ENCODE measurements around the gene BMP3. TPM values are rescaled to one million over a fixed set of nuclear protein-coding genes. Genes with fewer than 3 reads are reported as not detected.
"Not testable (repeated sequence)": the region's sequence is repeated elsewhere in the genome, so short reads cannot be mapped to it uniquely, and the experiment has no call there.

Gene BMP3, protein sequence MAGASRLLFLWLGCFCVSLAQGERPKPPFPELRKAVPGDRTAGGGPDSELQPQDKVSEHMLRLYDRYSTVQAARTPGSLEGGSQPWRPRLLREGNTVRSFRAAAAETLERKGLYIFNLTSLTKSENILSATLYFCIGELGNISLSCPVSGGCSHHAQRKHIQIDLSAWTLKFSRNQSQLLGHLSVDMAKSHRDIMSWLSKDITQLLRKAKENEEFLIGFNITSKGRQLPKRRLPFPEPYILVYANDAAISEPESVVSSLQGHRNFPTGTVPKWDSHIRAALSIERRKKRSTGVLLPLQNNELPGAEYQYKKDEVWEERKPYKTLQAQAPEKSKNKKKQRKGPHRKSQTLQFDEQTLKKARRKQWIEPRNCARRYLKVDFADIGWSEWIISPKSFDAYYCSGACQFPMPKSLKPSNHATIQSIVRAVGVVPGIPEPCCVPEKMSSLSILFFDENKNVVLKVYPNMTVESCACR
- not detected for total RNA-seq

DNA sequence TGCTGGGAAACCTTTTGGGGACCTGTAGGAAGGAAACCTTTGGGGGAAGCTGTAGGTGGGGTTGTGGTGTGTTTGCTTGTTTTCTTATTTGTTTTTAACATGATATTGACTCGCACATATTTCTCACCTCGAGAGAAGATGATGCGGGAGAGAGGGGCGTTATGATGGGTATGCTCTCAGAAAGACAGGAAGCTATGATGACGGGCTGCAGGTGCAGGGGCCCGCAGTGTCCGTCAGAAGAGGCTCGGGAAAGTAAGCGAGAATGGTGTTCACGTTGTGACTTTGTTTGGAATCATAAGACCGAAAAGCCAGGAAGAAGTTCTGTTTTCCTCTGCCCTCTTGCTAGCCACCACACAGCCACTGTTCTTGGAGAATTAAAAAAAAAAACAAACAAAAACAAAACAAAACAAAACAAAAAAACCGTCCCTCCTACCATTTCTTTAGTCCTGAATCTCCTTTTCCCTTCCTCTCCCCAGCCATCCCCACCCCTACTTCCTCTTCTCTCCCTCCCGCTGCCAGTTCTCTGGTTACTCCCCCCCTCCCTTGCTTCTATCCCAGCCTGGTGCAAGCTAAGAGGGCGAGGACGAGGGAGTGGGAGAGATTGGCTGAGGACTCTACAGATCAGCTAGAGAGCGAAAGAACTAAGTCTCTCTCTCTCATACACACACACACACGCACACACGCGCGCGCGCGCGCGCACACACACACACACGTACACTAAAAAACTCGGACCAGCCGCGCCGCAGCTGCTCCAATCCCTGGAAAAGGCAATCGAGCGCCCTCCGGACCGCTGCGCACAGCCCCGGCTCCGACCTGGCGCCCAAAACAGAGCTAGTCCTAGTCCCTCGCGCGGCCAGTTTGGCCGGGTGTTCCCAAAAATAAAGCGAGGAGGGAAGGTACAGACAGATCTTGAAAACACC, at the start of gene BMP3:
Gene BMP3, plus strand, starts transcription at position 648 of the 920 bp plus-strand sequence. CDS start 577 bp downstream, outside the sequence.
- Mint-ChIP-seq H3K36me3 (no peaks in the 10 kb centered on the region), H3K27me3 (peaks cover 59% of the 10 kb centered on the region), H3K4me3 (peak within 1 kb of the TSS; percentile 67), H3K4me1 (ENCODE audit: low read depth) (peaks cover 12% of the 10 kb centered on the region), H3K9me3 (no peaks in the 10 kb centered on the region), H3K27ac (no peak within 1 kb of the TSS)
- intact Hi-C loops (cut with micrococcal nuclease): no loop called here
- ChIA-PET CTCF (interaction anchor here (0.8 to 3.1 kb wide), 2 partner anchors 10 to 39 kb away, joined by 3 to 18 read pairs; no protein-coding TSS in a partner anchor), POLR2A (no interaction called here)
- DNase-seq: no peak

DNA sequence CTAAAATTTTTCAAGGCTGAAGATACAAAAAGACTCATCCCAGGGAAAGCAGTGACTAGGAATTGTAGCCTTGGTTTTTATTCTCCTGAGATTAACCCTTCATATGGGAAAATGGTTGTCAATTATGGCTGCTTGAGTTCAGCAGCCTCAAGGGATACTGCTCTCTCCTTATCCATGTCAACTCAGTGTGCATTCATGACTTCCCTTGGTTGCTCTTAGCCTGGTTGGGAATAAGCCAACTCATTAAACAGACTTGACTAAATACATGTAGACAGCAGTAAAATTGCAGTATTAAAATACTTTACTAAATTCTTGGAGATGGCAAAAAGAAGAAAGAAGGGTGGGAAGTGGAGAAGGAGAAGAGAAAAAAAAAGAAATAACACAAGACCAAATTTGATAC, 44.5 kb upstream of the BMP3 start:
- peaks cover 8% of the 10 kb centered on the region for H3K27me3 Mint-ChIP-seq
- H3K36me3 Mint-ChIP-seq: no peaks in the 10 kb centered on the region
- no peaks in the 10 kb centered on the region for H3K9me3 Mint-ChIP-seq
- H3K4me1 Mint-ChIP-seq (ENCODE audit: low read depth): peaks cover 2% of the 10 kb centered on the region
- DNase-seq: no peak
- H3K27ac Mint-ChIP-seq: no peak overlapping the region
- intact Hi-C loops (cut with micrococcal nuclease): no loop called here
- ChIA-PET POLR2A (no interaction called here), CTCF (interaction anchor here (2.4 kb wide), 1 partner anchor 10 kb away, joined by 7 read pairs; no protein-coding TSS in a partner anchor)
- no peak overlapping the region for H3K4me3 Mint-ChIP-seq

- Mint-ChIP-seq H3K4me1 (ENCODE audit: low read depth) (peaks cover 2% of the 10 kb centered on the region), H3K27me3 (peaks cover 3% of the 10 kb centered on the region), H3K4me3 (no peak overlapping the region), H3K36me3 (no peaks in the 10 kb centered on the region), H3K9me3 (no peaks in the 10 kb centered on the region), H3K27ac (no peak overlapping the region)
- ChIA-PET CTCF (interaction anchor here (0.6 to 4.8 kb wide), 17 partner anchors 10 to 774 kb away, joined by 3 to 64 read pairs (median 4); no protein-coding TSS in a partner anchor), POLR2A (no interaction called here)
- intact Hi-C loops (cut with micrococcal nuclease): loop anchor here (1.0 kb wide), 2 partner anchors 624 to 628 kb away; no protein-coding TSS in a partner anchor
- DNase-seq: no peak
These were observed 40.5 kb upstream of the BMP3 start for GRCh38 chr4:80989921-80990544.

DNA sequence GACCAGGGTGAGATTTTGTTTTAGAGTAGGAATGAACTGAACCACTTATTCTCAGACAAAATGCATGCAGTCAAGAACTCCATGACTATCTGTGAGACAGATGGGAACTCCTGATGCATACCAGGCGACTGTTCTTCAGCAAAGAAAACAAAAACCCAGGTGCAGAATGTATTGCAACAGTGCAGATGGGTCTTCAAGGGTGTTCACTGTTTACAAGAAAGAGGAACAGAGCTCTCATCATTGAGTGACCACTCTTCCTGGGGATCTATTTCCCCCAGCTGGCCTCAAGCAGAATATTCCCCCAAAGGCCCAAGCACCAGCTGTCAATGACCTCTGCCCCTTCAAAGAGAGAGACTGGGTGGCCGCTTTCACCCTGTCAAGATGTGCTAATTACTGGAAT, 39.7 kb upstream of the BMP3 start:
- H3K4me1 Mint-ChIP-seq (ENCODE audit: low read depth): peaks cover 2% of the 10 kb centered on the region
- H3K36me3 Mint-ChIP-seq: no peaks in the 10 kb centered on the region
- H3K27me3 Mint-ChIP-seq: peaks cover 3% of the 10 kb centered on the region
- ChIA-PET POLR2A (no interaction called here), CTCF (interaction anchor here (0.8 to 4.8 kb wide), 12 partner anchors 10 to 633 kb away, joined by 3 to 64 read pairs (median 4); no protein-coding TSS in a partner anchor)
- no peak overlapping the region for H3K27ac Mint-ChIP-seq
- H3K9me3 Mint-ChIP-seq: no peaks in the 10 kb centered on the region
- DNase-seq: no peak
- intact Hi-C loops (cut with micrococcal nuclease): loop anchor here (1.0 kb wide), 2 partner anchors 625 to 629 kb away; no protein-coding TSS in a partner anchor
- H3K4me3 Mint-ChIP-seq: no peak overlapping the region

DNA sequence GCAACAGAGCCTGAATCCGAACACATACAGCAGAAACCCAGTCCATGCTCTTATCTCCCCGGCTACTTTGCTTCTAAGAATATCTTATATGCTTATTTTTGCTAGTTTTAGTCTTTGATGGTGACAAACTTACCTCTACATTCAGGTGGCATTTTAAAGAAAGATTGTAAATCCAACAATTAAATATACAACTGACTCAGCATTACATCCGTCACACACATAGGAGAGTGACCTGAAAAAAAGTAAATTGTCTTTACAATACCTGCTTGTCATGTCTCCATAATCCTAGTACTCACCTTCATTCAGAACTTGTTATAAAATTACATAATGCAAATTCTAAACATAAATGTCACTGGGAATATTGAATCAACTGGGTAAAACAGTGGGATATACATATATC, 30.6 kb upstream of the BMP3 start:
- intact Hi-C loops (cut with micrococcal nuclease): no loop called here

DNA sequence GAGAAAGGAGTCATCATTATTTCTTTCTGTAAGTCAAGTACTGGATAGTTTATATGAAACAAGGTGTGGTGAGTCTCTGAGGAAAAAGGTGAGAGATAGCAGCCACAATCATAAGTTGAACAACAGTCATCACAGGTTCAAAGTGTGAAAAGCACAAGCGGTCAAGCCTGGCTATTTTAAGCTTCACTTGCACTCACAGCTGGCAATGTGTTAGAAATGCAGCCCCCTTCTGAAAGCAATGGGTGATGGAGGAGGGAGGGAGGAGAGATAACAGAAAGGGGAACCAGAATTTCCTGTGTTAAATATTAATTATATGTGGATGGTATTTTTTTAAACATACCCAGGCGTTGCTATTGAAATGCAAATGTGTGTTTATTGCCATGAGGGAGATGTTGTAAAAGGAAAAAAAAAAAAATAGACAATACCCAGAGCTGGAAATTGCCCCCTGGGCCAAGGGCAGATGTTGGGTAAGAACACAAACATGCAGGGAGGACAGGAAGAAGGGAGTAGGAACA, 26.9 kb upstream of the BMP3 start:
- ChIA-PET CTCF (no interaction called here), POLR2A (no interaction called here)
- H3K4me1 Mint-ChIP-seq (ENCODE audit: low read depth): no peaks in the 10 kb centered on the region
- no peak overlapping the region for H3K27ac Mint-ChIP-seq
- DNase-seq: no peak
- H3K4me3 Mint-ChIP-seq: no peak overlapping the region
- intact Hi-C loops (cut with micrococcal nuclease): no loop called here
- no peaks in the 10 kb centered on the region for H3K36me3 Mint-ChIP-seq
- H3K27me3 Mint-ChIP-seq: no peaks in the 10 kb centered on the region
- H3K9me3 Mint-ChIP-seq: no peaks in the 10 kb centered on the region

More for the DNA sequence above, 30.6 kb upstream of the BMP3 start:
- Mint-ChIP-seq H3K4me3 (no peak overlapping the region), H3K9me3 (no peaks in the 10 kb centered on the region), H3K36me3 (no peaks in the 10 kb centered on the region), H3K27ac (no peak overlapping the region), H3K27me3 (no peaks in the 10 kb centered on the region), H3K4me1 (ENCODE audit: low read depth) (no peaks in the 10 kb centered on the region)
- ChIA-PET POLR2A (no interaction called here), CTCF (interaction anchor here (2.9 kb wide), 1 partner anchor 9 kb away, joined by 16 read pairs; no protein-coding TSS in a partner anchor)
- no peak for DNase-seq

GRCh38 chr4:81007417-81007816, 23.1 kb upstream of the BMP3 start:
- CTCF ChIA-PET: no interaction called here
- Mint-ChIP-seq H3K4me1 (ENCODE audit: low read depth) (no peaks in the 10 kb centered on the region), H3K27ac (no peak overlapping the region), H3K9me3 (no peaks in the 10 kb centered on the region), H3K36me3 (no peaks in the 10 kb centered on the region), H3K27me3 (no peaks in the 10 kb centered on the region), H3K4me3 (no peak overlapping the region)
- intact Hi-C loops (cut with micrococcal nuclease): no loop called here
- DNase-seq: no peak
- POLR2A ChIA-PET: no interaction called here

DNA sequence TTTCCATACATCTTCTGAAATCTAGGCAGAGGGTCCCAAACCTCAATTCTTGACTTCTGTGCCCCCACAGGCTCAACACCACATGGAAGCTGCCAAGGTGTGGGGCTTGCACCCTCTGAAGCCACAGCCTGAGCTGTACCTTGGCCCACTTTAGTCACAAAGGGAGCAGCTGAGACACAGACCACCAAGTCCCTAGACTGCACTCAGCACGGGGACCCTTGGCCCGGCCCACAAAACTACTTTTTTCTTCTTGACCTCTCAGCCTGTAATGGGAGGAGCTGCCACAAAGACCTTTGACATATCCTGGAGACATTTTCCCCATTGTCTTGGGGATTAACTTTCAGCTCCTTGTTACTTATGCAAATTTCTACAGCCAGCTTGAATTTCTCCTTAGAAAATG, 13.9 kb upstream of the BMP3 start:
- H3K4me3 Mint-ChIP-seq; CTCF ChIA-PET; H3K27me3 Mint-ChIP-seq; intact Hi-C loops (cut with micrococcal nuclease); H3K4me1 Mint-ChIP-seq (ENCODE audit: low read depth); H3K36me3 Mint-ChIP-seq; H3K27ac Mint-ChIP-seq; DNase-seq; H3K9me3 Mint-ChIP-seq; POLR2A ChIA-PET: not testable (repeated sequence)

- Mint-ChIP-seq H3K9me3 (no peaks in the 10 kb centered on the region), H3K36me3 (no peaks in the 10 kb centered on the region), H3K27ac (no peak overlapping the region), H3K4me3 (no peak overlapping the region), H3K27me3 (peaks cover 5% of the 10 kb centered on the region), H3K4me1 (ENCODE audit: low read depth) (no peaks in the 10 kb centered on the region)
- no peak for DNase-seq
- CTCF ChIA-PET: interaction anchor here (0.9 kb wide), 1 partner anchor 29 kb away, joined by 4 read pairs; no protein-coding TSS in a partner anchor
- POLR2A ChIA-PET: no interaction called here
- intact Hi-C loops (cut with micrococcal nuclease): no loop called here
These were observed 11.5 kb upstream of the BMP3 start for GRCh38 chr4:81019006-81019405.

DNA sequence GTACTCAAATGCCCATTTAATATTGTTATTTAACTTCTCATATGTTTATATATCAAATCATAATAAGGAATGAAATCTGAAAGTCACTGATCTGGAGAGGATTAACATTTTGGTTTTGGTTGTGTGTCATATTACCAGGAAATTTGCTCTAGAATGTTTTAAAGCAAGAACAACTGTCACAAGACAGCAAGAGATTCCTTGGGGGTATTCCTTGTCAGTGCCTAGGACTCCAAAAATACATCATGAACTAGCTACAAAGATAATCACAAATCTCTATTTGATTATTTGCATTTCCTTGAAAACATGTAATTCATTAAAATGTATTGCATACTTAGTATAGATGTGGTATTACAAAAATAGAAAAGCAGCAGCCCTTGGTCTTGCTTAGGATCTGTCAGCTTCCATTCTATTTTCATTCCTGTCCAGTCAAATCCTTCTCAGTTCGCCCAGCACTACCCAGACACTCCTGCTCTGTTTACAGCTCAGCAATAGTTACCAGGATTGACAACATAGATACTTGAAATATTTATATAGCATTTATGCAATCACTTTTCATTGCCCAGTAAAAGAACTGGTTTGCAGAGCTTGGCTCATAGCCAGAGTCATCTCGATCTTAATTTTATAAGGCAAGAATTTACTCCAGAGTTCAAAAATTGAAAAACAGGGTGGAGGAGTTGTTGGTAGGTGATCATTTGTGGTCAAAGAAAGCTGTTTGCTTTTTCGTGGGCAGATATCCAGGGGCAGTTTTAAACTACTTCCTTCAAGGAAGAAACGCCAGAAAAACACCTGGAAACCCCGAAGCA, 9.2 kb upstream of the BMP3 start:
- H3K4me3 Mint-ChIP-seq: no peak overlapping the region
- ChIA-PET CTCF (interaction anchor here (0.9 kb wide), 2 partner anchors 32 to 658 kb away, joined by 3 read pairs; no protein-coding TSS in a partner anchor), POLR2A (no interaction called here)
- intact Hi-C loops (cut with micrococcal nuclease): no loop called here
- H3K36me3 Mint-ChIP-seq: no peaks in the 10 kb centered on the region
- H3K27ac Mint-ChIP-seq: no peak overlapping the region
- no peaks in the 10 kb centered on the region for H3K9me3 Mint-ChIP-seq
- DNase-seq: no peak
- peaks cover 20% of the 10 kb centered on the region for H3K27me3 Mint-ChIP-seq
- H3K4me1 Mint-ChIP-seq (ENCODE audit: low read depth): no peaks in the 10 kb centered on the region

DNA sequence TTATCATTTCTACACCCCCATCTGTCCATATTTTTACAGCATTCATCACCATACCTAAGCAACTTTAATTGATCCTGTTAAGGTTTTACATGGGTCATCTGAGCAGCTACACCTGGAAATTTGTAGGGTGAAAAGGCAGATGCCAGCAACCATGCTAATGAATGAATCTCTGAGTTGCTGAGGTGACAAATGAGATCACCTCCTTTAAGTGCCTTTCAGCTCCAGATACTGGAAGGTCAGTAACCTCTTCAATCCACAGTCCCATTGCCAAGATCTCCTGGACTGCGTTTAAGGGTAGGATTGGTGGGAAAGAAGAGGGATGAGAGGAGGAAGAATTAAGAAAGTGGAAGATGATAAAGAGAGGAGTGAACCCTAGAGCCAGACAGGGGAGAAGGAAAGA, 8.5 kb upstream of the BMP3 start:
- no peak for DNase-seq
- Mint-ChIP-seq H3K27ac (no peak overlapping the region), H3K4me3 (no peak overlapping the region), H3K9me3 (no peaks in the 10 kb centered on the region), H3K4me1 (ENCODE audit: low read depth) (no peaks in the 10 kb centered on the region), H3K36me3 (no peaks in the 10 kb centered on the region), H3K27me3 (peaks cover 22% of the 10 kb centered on the region)
- POLR2A ChIA-PET: no interaction called here
- CTCF ChIA-PET: no interaction called here
- intact Hi-C loops (cut with micrococcal nuclease): no loop called here
